ENCODE data around the gene RAB3C.

DNA sequence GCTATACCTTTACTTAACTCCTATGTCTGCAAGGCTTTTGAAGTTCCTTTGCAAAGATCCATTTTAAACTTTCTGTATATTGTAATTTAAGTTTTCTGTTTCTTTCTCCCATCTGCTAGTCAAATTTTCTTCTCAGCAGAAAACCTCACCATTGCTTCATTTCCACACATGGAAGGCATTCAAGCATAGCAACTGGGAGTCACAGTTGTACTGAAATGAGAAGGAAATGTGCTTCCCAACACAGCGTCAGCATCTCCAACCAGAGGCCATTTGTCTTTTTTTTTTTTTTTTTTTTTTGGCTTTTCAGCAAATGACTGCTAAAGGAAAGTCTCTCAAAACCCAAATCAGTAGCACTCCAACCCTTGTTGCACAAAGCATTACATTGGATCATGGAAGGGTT lies 92.5 kb downstream of the RAB3C start:
- TF ChIP-seq CTCF (optimal IDR thresholded peaks at IDR 0.05 in 1 of 3, IDR thresholded peaks at IDR 0.05 in 1 of 3, conservative IDR thresholded peaks at IDR 0.05 in 1 of 3; ENCODE audit: extremely low read depth in 1 of 3, insufficient read depth in 2 of 3, low read length in 3 of 3), result no peak
- TF ChIP-seq EZH2 (IDR thresholded peaks at IDR 0.05; ENCODE audit: low read length), result no peak
